HG02840 (cell line): ENCODE measurements around the gene USP32.

Experiments
- ATAC-seq: cut with Tn5 transposase; IDR thresholded peaks from one replicate; pipeline ENCODE4 v1.9.1; 2021; ENCODE audit warnings: mild to moderate bottlenecking, moderate library complexity, moderate number of reproducible peaks; ENCODE audit not compliant: unreplicated experiment, low FRiP score

Gene USP32

DNA sequence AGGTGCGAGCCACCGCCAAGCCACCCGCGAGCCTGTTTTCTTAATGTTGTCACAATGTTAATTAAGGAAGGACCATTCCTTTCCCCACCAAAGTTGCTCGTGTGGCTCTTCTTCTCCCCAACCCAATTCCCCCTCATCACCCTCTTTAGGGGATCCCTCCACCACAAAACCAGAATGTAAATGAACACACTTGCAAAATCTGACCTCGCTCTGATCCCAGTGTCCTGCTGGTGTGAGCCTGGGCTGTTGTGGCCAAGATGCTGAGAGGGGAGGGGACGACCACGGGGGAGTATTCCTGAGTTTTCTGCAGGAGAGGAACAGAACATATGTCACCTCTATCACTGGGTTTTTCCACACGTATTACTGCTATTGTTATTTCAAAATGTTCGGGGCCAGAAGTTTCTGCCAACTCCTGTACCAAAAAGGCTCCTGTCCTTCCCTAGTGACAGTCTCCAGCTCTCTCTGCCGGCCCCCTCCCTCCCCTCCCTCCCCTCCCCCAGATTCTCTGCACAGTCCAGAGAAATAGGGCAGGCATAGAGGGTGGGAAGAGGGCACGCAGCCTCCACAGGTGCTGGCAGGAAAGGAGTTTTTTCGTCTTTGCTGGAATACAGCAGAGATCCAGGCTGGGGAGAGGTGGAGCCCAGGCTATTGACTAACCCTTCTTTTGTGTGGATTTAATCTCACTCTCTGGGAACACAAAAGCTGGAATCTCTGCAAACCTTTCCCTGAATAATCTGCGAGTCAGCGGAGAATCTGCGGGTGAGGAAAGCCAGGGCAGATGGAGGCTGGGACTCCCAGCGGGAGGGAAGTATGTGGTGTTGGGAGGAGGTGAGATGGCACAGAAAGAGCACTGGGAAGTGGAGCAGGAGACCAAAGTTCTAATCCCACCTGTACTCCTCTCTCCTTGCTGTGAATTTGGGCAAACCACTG, 246.7 kb downstream of the USP32 start:
- no peak for ATAC-seq

GRCh38 chr17:60142872-60143499, 248.9 kb downstream of the USP32 start:
- ATAC-seq = no peak

GRCh38 chr17:60141111-60142018, 250.6 kb downstream of the USP32 start:
- no peak for ATAC-seq

DNA sequence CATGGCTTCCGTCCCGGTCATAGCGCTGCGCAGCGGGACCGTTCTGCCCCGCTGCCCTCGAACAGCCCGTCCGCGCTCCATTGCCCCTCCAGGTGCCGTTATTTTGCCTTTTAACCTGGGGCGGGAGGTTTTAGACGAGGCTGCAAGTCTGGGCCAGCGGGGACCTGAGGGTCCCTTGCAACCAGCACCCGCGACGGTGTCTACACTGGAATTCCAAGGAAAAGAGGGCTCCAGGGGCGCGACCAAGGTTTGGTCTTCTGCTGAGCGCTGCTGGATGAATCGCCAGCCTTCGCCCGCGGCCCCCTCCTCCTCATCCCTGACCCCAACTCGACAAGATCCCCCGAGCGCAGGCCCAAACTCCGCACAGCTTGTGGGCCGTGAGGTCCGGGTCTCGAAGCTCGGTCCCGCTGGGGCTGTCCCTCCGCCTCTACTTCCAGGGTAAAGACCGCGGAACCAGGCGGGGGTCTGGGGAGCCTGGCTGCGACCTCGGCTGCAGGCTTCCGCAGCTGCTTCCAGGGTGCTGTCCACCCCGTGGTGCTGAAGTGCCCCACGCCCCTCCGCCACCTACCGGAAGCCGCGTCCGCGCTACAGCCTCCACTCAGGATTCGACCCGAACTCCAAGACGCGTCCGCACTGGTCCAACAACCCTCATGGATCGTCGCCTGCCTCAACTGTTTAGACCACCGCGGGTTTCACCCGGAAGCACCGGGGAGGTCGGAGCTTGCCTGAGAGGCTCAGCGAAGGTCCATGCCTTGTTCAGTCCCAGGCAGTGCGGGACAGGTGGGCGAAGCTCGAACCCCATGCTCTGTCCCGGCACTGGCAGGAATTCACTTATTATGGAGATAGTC, 252.3 kb downstream of the USP32 start:
- no peak for ATAC-seq

GRCh38 chr17:60138769-60139437, 253.0 kb downstream of the USP32 start:
- no peak for ATAC-seq

DNA sequence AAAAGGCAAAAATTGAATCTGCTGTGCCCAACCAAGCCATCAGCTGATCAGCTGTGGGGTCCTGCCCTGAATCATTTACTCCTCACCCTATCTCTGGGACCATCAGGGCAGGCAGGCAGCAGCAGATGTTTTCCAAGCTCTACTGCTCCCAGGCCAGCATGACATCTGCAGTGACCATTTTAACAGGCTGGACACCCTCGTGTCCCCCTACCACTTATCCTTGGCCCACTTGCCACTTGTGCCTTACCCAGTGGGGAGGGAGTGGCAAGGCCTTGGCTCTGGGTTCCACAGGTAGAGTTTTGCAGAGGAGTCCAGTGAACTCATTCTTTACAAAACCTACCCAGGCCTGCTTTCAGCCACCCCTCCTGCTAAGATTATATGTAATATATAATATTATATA, 254.2 kb downstream of the USP32 start:
- ATAC-seq = no peak

DNA sequence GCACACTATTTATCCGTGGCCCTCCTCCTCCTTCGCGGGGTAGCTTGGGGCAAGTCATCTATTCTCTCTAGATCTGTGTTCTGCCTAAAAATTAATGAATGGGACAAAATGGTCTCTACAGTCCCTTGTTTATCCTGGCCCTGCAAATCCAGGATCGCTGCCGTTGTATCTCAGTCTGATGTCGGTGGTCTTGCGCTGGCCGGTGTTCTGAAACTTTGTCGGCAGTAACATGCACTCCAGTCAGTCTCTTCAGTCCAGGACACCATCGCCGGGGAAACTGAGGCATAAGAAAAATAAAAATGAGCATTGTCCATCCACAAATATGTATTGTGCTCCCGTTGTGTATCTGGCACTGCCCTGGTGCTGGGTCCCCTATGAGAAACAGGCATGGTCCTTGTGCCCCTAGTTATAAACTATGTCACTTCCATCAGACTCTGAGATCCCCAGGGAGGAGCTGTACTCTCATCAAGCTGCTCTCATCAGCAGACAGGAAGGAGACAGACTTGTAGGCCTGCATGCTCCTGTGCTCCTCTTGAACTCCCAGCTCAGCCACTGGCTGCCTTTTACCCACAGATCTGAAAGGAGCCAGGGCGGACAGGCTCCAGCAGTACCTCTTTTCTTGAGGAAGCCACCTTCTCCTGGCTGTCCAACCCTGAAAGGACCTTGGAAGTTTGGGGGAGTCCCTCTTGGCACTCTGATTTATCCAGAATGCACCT, 255.8 kb downstream of the USP32 start:
- ATAC-seq = no peak

DNA sequence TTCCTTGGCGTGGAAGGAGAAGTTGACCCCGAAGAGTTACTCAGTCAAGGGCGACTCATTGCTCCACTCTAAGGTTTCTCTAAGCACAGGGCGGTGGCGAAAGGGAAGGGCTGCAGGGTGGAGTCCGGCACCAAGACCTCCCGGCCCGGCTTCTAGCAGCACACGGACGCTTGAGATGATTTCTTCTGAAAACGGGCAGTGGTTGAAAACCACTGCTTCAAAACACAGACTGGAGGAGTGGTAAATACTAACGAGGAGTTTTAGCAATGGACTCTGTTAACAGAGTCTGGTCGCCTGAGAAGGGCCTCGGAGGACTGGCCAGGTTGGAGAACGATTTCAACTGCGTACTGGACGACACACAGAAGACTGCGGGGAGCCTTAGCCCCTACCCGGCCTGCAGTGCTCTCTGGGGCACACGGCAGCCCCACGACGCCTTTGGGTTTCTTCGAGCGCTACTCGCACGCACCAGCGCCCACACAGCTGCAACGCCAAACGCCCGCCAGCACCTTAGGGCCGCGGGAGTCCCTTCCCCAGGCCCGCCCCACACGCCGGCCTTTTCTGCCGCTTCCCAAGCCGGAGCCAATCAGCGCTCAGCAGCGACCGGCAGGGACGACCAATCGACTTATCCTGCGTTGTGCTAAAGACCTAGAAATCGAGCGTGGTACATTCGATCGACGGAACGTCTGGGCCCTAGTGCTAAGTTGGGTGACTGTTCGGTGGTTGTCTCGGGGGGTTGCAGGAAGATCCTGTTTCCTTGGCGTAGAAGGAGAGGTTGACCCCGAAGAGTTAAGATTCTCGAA, 256.6 kb downstream of the USP32 start:
- peak; percentile 75 for ATAC-seq

DNA sequence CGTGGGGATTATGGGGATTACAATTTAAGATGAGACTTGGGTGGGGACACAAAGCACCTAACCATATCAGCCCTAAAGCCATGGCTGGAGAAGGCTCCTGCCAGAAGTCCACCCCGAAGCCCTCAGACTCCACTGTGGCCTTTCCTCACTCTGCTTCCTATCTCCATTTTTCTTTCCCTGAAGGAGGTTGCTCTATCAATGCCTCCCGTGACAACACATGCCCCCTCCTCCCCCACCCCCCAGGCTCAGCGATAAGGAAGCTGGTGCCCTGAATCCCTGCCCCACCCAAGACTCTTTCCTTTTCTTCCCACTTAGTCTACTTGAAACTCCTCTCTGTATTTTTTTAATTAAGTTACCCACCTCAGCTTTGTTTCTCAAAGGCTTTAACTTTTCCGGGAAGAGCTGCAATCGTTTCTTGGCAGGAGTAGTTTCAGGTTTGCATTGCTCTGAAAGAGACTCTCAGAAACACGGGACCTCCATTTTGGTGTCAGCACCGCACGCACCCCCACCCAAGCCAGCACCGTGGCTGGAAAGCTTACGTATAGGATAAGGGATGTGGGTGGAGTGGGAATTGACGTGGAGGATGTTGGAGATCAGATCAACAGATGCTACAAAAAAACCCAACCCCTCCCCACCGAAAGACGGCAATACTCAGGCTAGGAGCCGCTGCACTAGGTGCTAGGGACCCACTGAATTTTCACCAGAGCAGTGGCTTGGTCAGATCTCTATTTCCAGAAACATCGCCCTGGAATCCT, 257.4 kb downstream of the USP32 start:
- ATAC-seq = peak; percentile 10

DNA sequence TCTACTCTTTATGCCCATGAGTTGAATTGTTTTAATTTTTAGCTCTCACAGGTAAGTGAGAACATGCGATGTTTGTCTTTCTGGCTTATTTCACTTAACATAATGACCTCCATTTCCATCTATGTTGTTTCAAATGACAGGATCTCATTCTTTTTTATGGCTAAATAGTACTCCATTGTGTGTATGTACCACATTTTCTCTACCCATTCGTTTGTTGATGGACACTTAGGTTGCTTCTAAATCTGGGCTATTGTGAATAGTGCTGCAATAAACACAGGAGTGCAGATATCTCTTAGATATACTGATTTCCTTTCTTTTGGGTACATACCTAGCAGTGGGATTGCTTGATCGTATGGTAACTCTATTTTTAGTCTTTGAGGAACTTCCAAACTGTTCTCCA, 261.5 kb downstream of the USP32 start:
- ATAC-seq = no peak

DNA sequence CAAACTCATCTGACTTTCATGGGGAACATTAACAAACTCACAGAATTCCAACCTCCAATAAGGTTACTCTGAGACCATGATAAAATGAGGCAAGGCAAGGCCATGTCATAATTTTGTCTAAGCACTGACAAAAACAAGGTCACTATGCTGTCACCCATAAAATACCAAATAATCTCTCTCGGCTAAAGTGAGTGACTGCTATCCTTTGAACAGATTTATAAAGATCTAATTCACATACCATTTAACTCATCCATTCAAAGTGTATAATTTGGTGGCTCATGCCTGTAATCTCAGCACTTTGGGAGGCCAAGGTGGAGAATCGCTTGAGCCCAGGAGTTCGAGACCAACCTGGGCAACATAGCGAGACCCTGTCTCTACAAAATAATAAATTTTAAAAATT, 262.8 kb downstream of the USP32 start:
- ATAC-seq = no peak
